BJ (cell line): ENCODE measurements around the gene PIAS4. TPM values are rescaled to one million over a fixed set of nuclear protein-coding genes. Genes with fewer than 3 reads are reported as not detected.

Source experiments
- CTCF ChIA-PET: fragments of 350-600 bp; formaldehyde crosslinking; extraction: SDS; loops from one replicate; lab custom pipeline; 2021; ENCODE audit warnings: antibody characterized with exemption, inconsistent platforms; lab: Yijun Ruan, JAX
- POLR2A ChIA-PET: fragments of 300-600 bp; sonication (Branson Sonifier 250); formaldehyde crosslinking; extraction: SDS; loops from one replicate; lab custom pipeline; 2021; ENCODE audit warnings: antibody characterized with exemption; lab: Charles Lee
- DNase-seq: peaks from one replicate; pipeline ENCODE4 v3.0.0-alpha.2; 2011; ENCODE audit warnings: low read depth
- H3K27me3 ChIP-seq: 2 replicates; pipeline ENCODE4 v1.6.0; 2011; ENCODE audit warnings: low read length; ENCODE audit not compliant: control insufficient read depth, insufficient read depth
- H3K36me3 ChIP-seq: 2 replicates; pipeline ENCODE4 v1.5.1; 2011; ENCODE audit warnings: low read length; ENCODE audit not compliant: control insufficient read depth, insufficient read depth
- H3K4me3 ChIP-seq: 2 replicates; pipeline ENCODE4 v1.5.1; 2011; ENCODE audit warnings: low read depth, mild to moderate bottlenecking, control low read depth, low read length
- polyA plus RNA-seq: library from polyadenylated mRNA; depleted of rRNA; stranded (reverse); fragments of >200 nt; gene quantifications from 2 replicates; pipeline ENCODE4 v1.2.3, GENCODE V29; 2011
- TF ChIP-seq, protein P1 (sequence below): IDR thresholded peaks from 2 replicates; pipeline ENCODE4 v1.5.1; 2011; ENCODE audit warnings: low read depth, mild to moderate bottlenecking, control low read depth, inconsistent platforms, low read length, moderate library complexity; ENCODE audit not compliant: insufficient read depth

PIAS4 gene
- polyA plus RNA-seq, 1 experiment: 18.2 TPM

DNA sequence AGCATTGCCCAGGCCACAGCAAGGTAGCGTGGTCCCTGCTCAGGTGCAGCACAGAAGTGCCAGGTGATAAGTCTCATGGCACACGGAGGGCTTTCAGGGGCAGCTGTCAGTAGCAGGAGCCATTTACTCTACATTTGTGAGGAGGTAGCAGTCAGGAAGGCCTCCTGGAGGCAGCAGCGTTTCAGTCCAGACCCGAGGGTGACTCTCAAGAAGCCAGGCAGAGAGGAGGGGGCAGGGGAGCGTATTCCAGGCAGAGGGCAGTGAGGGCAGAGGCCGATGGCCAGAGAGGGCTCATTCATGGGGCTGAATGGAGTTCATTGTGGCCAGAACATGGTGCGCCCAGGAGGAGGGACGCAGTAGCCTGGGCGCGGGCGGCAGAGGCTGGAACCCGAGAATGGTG is 8.9 kb downstream of the PIAS4 start:
- POLR2A ChIA-PET: no interaction called here

DNA sequence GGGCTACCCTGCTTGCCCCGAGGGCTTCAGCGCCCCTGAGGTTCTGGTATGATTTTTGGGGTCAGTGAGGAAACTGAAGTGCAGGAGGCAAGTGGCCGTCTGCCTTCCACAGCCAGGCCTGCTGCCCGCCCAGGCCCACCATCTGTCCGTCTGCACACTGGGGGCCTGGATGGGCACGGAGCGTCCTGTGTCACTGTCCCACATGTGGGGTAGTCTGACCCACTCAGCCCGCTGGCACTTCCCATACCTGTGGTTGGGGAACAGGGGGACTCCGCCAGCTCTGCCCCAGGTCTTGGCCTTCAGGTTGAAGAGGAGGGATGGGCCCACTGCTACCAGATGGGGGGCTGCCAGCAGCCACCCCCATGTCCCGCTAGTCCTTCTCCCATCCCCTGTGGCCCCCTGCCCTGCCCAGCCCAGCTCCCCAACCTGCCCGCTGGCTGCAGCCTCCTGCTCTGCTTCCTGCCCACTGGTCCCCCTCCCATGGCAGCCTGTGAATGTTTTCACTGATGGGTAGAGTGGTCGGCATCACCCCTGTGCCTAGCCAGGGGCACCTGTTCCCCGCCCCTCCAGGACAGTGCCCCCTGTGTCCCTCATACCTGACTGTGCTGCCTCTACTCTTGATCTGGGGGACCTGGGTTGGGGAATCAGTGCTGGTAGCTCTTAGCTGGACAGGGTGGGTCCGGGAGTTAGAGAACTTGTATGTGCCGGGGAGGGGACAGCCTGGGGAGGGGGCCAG is 9.5 kb downstream of the PIAS4 start:
- no peak for DNase-seq
- TF ChIP-seq, protein P1, sequence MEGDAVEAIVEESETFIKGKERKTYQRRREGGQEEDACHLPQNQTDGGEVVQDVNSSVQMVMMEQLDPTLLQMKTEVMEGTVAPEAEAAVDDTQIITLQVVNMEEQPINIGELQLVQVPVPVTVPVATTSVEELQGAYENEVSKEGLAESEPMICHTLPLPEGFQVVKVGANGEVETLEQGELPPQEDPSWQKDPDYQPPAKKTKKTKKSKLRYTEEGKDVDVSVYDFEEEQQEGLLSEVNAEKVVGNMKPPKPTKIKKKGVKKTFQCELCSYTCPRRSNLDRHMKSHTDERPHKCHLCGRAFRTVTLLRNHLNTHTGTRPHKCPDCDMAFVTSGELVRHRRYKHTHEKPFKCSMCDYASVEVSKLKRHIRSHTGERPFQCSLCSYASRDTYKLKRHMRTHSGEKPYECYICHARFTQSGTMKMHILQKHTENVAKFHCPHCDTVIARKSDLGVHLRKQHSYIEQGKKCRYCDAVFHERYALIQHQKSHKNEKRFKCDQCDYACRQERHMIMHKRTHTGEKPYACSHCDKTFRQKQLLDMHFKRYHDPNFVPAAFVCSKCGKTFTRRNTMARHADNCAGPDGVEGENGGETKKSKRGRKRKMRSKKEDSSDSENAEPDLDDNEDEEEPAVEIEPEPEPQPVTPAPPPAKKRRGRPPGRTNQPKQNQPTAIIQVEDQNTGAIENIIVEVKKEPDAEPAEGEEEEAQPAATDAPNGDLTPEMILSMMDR: no peak
- Histone ChIP-seq H3K4me3 (no peak overlapping the region), H3K36me3 (peaks cover 16% of the 10 kb centered on the region), H3K27me3 (no peaks in the 10 kb centered on the region)
- ChIA-PET POLR2A (no interaction called here), CTCF (no interaction called here)

More for the DNA sequence above, 8.9 kb downstream of the PIAS4 start:
- TF ChIP-seq, protein P1: no peak
- CTCF ChIA-PET: no interaction called here
- Histone ChIP-seq H3K36me3 (peaks cover 16% of the 10 kb centered on the region), H3K4me3 (no peak overlapping the region), H3K27me3 (no peaks in the 10 kb centered on the region)
- no peak for DNase-seq

DNA sequence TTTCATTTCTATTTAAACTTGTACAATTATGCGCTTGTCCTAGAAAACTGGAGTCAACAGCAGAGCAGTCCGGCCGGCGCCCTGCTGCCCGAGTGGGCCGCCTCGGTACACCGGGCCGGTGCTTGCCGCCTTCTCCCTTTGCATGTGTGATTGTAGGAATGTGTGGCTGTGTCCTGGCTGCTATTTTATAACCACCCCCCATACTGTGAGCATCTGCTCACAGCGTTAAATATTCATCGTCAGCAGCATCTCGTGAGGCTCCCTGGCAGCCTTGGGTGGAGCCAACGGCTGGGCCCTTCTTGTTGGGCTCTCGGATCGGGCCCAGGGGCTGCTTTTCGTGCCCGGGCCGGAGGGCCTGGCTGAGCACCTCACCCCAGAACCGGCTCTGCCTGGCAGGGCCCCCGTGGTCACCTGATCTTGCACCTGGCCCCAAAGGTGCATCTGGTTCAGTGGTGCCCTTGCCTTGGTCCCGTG is 10.6 kb downstream of the PIAS4 start:
- Histone ChIP-seq H3K36me3 (peaks cover 14% of the 10 kb centered on the region), H3K27me3 (no peaks in the 10 kb centered on the region), H3K4me3 (no peak overlapping the region)
- TF ChIP-seq, protein P1: no peak
- DNase-seq: no peak
- POLR2A ChIA-PET: no interaction called here
- CTCF ChIA-PET: no interaction called here

DNA sequence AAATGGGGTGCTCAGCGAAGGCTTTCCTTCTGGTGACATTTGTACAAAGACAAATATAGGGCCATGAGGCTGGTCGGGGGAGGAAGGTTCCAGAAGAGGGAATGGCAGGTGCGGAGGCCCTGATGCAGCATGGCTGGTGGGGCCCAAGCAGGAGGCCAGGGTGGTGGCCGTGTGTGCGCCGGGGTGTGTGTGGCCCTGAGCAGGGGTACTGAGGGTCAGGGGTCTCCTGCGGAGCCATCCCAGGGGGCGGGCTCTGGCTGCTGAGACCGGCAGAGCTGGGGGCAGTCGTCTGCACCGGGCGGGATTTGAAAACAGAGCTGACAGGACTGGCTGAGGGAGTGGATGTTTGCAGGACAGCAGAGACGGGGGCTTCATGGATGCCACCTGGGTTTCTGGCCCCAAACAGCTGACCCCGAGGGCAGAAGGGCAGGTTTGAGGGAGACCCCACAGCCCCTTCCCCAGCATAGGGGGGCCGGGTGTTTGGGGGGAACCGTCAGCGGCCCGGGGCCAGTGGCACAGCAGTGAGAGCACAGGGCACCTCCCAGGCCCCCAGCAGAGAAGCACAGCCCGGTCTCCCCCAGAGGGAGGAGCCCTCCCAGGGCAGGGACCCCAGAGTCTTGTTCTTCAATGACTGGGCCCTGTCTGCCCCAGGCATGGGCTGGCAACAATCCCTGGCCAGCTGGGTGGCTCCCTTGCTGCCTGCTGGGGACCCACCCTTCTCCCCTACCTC is 11.4 kb downstream of the PIAS4 start:
- DNase-seq: no peak
- Histone ChIP-seq H3K4me3 (no peak overlapping the region), H3K36me3 (peaks cover 12% of the 10 kb centered on the region), H3K27me3 (no peaks in the 10 kb centered on the region)
- TF ChIP-seq, protein P1: no peak
- ChIA-PET CTCF (interaction anchor here (0.7 kb wide), 1 partner anchor 51 kb away, joined by 3 read pairs; no protein-coding TSS in a partner anchor), POLR2A (no interaction called here)

DNA sequence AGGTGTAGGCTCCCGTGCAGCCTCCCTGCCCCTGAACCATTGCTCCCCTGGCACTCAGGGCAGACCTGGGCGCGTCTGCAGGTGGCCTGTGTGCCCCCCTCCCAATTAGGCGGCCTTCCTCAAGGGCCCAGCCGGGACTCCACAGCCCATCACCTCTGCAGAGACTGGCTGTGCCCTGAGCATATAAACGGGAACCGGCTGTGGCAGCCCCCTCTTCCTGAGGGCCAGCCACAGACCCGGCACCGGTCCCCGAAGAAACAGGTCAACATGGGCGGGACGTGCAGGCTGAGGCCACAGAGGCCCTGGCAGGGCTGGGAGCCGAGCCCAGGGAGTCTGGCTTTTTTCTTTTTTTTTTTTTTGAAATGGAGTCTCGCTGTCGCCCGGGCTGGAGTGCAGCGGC is 12.0 kb downstream of the PIAS4 start:
- POLR2A ChIA-PET: no interaction called here
- peaks cover 15% of the 10 kb centered on the region for H3K36me3 ChIP-seq
- CTCF ChIA-PET: interaction anchor here (0.7 kb wide), 1 partner anchor 51 kb away, joined by 3 read pairs; no protein-coding TSS in a partner anchor
- H3K27me3 ChIP-seq: no peaks in the 10 kb centered on the region
- TF ChIP-seq, protein P1: no peak
- no peak overlapping the region for H3K4me3 ChIP-seq
- DNase-seq: no peak
